GM18870 (cell line): ENCODE measurements around the gene ZFP92.

Source experiments
- ATAC-seq: cut with Tn5 transposase; IDR thresholded peaks from one replicate; pipeline ENCODE4 v1.9.1; 2021; ENCODE audit warnings: moderate library complexity; ENCODE audit not compliant: unreplicated experiment

ZFP92 gene

GRCh38 chrX:153407736-153408135 lies 3.5 kb upstream of the ZFP92 start:
- ATAC-seq, result no peak

GRCh38 chrX:153408221-153408721 lies 3.0 kb upstream of the ZFP92 start:
- ATAC-seq, result no peak

GRCh38 chrX:153408871-153409351 lies 2.4 kb upstream of the ZFP92 start:
- ATAC-seq, result no peak

- no peak for ATAC-seq
These were observed 1.7 kb upstream of the ZFP92 start for GRCh38 chrX:153409414-153410101.

- ATAC-seq, result no peak
These were observed 899 bp upstream of the ZFP92 start for GRCh38 chrX:153410373-153410772.

- no peak for ATAC-seq
These were observed 401 bp upstream of the ZFP92 start for GRCh38 chrX:153410888-153411254.

- ATAC-seq, result no peak
These were observed 809 bp downstream of the ZFP92 start for GRCh38 chrX:153411988-153412574.

GRCh38 chrX:153412746-153413720 lies 1.8 kb downstream of the ZFP92 start:
- ATAC-seq, result no peak

GRCh38 chrX:153413731-153414130 lies 2.5 kb downstream of the ZFP92 start:
- ATAC-seq, result no peak

GRCh38 chrX:153414856-153415510 lies 3.7 kb downstream of the ZFP92 start:
- no peak for ATAC-seq

GRCh38 chrX:153416781-153417450 lies 5.6 kb downstream of the ZFP92 start:
- ATAC-seq, result no peak

GRCh38 chrX:153417637-153418036 lies 6.4 kb downstream of the ZFP92 start:
- ATAC-seq, result no peak

GRCh38 chrX:153420851-153421599 lies 9.8 kb downstream of the ZFP92 start:
- no peak for ATAC-seq

- ATAC-seq, result no peak
These were observed 10.6 kb downstream of the ZFP92 start for GRCh38 chrX:153421856-153422255.

- no peak for ATAC-seq
These were observed 12.4 kb downstream of the ZFP92 start for GRCh38 chrX:153423652-153424051.

GRCh38 chrX:153426204-153426603 lies 14.9 kb downstream of the ZFP92 start:
- no peak for ATAC-seq

GRCh38 chrX:153430796-153431195 lies 19.5 kb downstream of the ZFP92 start:
- no peak for ATAC-seq

GRCh38 chrX:153433161-153433680 lies 21.9 kb downstream of the ZFP92 start:
- ATAC-seq, result no peak

GRCh38 chrX:153433781-153434285 lies 22.6 kb downstream of the ZFP92 start:
- ATAC-seq, result no peak
